Measurements from ENCODE around the gene SPINT1.

The SPINT1 gene

DNA sequence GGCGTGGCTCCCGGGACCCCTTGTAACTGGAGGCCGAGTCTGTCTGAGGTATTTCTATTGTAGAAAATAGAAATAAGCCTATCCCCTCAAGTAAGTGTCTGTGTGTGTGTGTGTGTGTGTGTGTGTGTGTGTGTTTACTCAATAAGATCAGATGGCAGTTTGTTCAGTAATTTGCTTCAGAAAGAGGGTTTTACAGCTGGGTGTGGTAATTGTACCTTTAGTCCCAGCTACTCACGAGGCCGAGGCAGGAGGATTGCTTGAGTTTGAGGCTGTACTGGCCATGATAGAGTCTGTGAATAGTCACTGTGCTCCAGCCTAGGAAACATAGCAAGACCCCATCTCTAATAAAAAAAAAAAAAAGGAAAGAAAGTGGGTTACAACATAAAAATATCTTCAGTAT is 8.7 kb downstream of the SPINT1 start:
- TF ChIP-seq, protein P1, sequence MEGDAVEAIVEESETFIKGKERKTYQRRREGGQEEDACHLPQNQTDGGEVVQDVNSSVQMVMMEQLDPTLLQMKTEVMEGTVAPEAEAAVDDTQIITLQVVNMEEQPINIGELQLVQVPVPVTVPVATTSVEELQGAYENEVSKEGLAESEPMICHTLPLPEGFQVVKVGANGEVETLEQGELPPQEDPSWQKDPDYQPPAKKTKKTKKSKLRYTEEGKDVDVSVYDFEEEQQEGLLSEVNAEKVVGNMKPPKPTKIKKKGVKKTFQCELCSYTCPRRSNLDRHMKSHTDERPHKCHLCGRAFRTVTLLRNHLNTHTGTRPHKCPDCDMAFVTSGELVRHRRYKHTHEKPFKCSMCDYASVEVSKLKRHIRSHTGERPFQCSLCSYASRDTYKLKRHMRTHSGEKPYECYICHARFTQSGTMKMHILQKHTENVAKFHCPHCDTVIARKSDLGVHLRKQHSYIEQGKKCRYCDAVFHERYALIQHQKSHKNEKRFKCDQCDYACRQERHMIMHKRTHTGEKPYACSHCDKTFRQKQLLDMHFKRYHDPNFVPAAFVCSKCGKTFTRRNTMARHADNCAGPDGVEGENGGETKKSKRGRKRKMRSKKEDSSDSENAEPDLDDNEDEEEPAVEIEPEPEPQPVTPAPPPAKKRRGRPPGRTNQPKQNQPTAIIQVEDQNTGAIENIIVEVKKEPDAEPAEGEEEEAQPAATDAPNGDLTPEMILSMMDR (IDR thresholded peaks at IDR 0.05; ENCODE audit: insufficient read depth, missing control alignments), result no peak
- no peak for DNase-seq (ENCODE audit: insufficient read length, low spot score)
- FAIRE-seq, result no peak

DNA sequence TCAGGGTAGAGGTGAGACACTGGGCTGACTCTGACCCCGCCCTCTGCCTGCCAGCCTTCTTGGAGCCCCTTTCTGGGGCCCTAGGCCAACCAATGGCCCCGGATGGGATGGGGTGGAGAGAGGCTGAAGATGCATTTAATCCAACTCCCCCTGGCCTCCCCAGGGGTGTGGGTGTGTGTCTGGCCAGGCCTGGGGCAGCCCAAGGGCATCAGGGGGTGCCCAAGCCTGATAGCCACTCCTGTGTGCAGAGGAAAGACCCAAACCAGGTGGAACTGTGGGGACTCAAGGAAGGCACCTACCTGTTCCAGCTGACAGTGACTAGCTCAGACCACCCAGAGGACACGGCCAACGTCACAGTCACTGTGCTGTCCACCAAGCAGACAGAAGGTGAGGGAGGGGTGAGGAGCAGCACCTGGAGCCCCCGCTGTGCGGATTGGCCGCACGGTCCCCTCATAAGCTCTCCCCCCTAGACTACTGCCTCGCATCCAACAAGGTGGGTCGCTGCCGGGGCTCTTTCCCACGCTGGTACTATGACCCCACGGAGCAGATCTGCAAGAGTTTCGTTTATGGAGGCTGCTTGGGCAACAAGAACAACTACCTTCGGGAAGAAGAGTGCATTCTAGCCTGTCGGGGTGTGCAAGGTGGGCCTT is 9.5 kb downstream of the SPINT1 start:
- TF ChIP-seq, protein P1 (IDR thresholded peaks at IDR 0.05; ENCODE audit: insufficient read depth, missing control alignments), result no peak
- FAIRE-seq (no peak), DNase-seq (ENCODE audit: insufficient read length, low spot score) (no peak)

DNA sequence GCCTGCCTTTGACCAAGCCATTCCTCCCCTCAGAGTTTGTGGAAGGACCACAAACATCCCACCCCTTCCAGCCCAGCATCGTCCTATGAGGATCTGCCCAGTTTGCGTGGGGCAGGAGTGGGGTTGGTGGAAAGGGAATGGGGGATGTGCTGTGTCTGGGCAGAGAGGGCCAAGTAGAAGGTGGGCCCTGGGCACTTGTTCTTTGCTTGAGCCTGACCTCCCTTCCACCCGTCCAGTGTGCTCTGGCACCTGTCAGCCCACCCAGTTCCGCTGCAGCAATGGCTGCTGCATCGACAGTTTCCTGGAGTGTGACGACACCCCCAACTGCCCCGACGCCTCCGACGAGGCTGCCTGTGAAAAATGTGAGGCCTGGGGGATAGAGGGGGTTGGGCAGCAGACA is 10.3 kb downstream of the SPINT1 start:
- no peak for FAIRE-seq
- DNase-seq (ENCODE audit: insufficient read length, low spot score), result no peak
- TF ChIP-seq, protein P1 (IDR thresholded peaks at IDR 0.05; ENCODE audit: insufficient read depth, missing control alignments), result no peak

DNA sequence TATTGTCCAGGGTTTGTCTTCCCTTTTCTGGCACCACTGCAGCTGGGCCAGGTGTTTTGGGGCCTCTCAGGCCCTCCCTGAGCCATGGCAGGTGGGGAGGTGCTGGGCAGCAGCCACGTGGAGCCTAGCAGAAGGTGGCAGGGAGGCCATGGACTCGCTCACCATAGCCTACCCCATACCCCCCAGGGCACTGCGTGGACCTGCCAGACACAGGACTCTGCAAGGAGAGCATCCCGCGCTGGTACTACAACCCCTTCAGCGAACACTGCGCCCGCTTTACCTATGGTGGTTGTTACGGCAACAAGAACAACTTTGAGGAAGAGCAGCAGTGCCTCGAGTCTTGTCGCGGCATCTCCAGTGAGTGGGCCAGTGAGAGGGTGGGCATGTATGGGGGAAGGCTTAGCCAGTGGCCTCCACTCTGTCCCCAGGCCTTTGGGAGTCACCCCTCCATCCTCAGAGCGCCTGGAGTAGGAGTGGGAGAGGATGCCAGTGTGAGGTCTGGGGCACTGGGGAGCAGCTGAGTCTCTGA is 11.9 kb downstream of the SPINT1 start:
- FAIRE-seq, result no peak
- TF ChIP-seq, protein P1 (IDR thresholded peaks at IDR 0.05; ENCODE audit: insufficient read depth, missing control alignments), result no peak
- DNase-seq (ENCODE audit: insufficient read length, low spot score), result no peak

DNA sequence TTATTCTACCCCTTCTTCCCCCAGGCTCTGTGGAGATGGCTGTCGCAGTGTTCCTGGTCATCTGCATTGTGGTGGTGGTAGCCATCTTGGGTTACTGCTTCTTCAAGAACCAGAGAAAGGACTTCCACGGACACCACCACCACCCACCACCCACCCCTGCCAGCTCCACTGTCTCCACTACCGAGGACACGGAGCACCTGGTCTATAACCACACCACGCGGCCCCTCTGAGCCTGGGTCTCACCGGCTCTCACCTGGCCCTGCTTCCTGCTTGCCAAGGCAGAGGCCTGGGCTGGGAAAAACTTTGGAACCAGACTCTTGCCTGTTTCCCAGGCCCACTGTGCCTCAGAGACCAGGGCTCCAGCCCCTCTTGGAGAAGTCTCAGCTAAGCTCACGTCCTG is 12.9 kb downstream of the SPINT1 start:
- DNase-seq (ENCODE audit: insufficient read length, low spot score) (no peak), FAIRE-seq (no peak)
- TF ChIP-seq, protein P1 (IDR thresholded peaks at IDR 0.05; ENCODE audit: insufficient read depth, missing control alignments), result no peak

DNA sequence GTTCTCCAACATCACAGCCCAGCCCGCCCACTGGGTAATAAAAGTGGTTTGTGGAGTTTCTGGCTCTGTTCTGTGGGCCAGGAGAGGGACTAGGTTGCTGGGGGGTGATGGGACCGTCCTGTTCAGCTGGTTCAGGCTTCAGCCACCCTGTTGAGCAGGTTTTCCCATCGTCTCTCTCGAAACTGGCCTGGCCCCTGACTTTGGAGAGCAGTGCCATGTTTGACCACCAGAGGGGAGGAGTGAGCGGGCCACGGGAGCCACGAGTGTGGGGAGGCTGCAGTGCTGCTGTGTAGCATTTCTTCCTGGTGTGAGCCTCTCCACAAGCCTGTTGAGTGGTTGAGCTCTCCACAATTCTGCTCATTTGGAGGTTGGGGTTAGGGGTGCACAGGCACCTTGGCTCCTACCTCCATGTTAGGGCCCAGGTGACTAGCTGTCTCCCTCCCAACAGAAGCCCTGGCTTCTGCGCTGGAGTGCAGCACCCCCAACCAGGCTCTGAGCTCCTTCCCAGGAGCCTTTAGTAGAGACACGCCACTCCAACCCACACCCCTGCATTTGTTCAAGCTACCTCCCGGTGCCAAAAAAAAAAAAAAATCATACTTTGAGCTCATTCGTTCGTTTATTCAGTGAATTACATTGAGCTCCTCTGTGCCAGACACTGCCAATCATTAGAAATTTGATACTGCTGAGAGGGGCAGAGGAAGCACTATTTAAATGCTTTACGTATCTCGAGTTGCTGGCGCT is 13.9 kb downstream of the SPINT1 start:
- DNase-seq (ENCODE audit: insufficient read length, low spot score) (peak; percentile 89), FAIRE-seq (no peak)
- TF ChIP-seq, protein P1 (IDR thresholded peaks at IDR 0.05; ENCODE audit: insufficient read depth, missing control alignments), result peak; percentile 89

DNA sequence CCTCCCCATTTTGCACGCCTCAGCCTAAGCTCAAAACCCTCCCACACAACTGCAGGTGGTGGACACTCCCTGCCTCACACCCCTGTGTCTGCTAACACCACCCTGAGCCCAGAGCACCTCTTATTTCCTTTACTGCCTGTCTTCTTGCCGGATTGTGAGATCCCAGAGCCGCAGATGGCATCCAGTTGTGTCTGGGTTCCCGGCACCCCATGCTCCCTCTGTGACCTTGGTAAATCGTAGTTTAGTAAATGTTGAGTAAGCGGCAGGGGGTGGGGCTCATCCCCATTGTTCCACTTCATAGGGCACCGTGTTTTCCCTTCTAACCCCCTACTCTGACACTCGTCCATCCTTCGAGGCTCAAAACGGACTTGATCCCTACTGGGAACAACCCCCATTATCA is 14.9 kb downstream of the SPINT1 start:
- FAIRE-seq (no peak), DNase-seq (ENCODE audit: insufficient read length, low spot score) (no peak)

More for the DNA sequence above, 14.9 kb downstream of the SPINT1 start:
- TF ChIP-seq, protein P1 (IDR thresholded peaks at IDR 0.05; ENCODE audit: insufficient read depth, missing control alignments), result no peak

Data from D721Med (cell line).